ENCODE results near the gene P2RY8. TPM values are rescaled to one million over a fixed set of nuclear protein-coding genes. Genes with fewer than 3 reads are reported as not detected.

The P2RY8 gene
- total and polyA plus RNA-seq, 4 donors = 0.51 to 8.3 (median 4.4) TPM

DNA sequence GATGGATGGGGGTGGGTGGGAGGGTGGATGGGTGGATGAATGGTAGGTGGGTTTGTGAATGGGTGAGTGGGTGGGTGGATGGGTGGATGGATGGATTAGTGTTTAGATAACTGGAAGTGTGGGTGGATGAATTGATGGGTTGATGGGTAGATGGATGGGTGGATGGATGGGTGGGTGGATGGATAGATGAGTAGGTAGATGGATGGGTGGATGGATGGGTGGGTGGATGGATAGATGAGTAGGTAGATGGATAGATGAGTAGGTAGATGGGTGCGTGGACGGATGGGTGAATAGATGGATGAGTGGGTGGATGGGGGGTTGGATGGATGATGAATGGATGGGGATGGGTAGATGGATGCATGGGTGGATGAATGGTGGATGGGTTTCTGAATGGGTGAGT, 64.0 kb downstream of the P2RY8 start:
- ATAC-seq (ENCODE audit: insufficient read depth, low FRiP score) (no peak), DNase-seq (no peak)
- Histone ChIP-seq H3K27ac (ENCODE audit: low read depth in 1 of 2, low read length in 1 of 2) (no peak overlapping the region), H3K4me1 (ENCODE audit: control insufficient read depth in 5 of 5, insufficient read depth in 5 of 5, low read length in 5 of 5) (peaks cover 0 to 2% (median 0%) of the 10 kb centered on the region in 5 donors), H3K9ac (ENCODE audit: insufficient read depth in 1 of 2, low read length in 2 of 2) (no peak overlapping the region), H3K9me3 (ENCODE audit: control insufficient read depth in 4 of 4, insufficient read depth in 3 of 4, low read length in 3 of 4) (peaks cover 0 to 4% (median 0%) of the 10 kb centered on the region in 4 donors), H3K4me3 (no peak overlapping the region), H3K27me3 (ENCODE audit: control insufficient read depth in 3 of 3, insufficient read depth in 3 of 3, low read length in 2 of 3) (peaks cover 0 to 5% (median 3%) of the 10 kb centered on the region in 3 donors), H3K36me3 (ENCODE audit: control insufficient read depth in 4 of 4, insufficient read depth in 4 of 4, low read length in 4 of 4) (no peaks in the 10 kb centered on the region)
- TF ChIP-seq, protein P1, sequence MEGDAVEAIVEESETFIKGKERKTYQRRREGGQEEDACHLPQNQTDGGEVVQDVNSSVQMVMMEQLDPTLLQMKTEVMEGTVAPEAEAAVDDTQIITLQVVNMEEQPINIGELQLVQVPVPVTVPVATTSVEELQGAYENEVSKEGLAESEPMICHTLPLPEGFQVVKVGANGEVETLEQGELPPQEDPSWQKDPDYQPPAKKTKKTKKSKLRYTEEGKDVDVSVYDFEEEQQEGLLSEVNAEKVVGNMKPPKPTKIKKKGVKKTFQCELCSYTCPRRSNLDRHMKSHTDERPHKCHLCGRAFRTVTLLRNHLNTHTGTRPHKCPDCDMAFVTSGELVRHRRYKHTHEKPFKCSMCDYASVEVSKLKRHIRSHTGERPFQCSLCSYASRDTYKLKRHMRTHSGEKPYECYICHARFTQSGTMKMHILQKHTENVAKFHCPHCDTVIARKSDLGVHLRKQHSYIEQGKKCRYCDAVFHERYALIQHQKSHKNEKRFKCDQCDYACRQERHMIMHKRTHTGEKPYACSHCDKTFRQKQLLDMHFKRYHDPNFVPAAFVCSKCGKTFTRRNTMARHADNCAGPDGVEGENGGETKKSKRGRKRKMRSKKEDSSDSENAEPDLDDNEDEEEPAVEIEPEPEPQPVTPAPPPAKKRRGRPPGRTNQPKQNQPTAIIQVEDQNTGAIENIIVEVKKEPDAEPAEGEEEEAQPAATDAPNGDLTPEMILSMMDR (IDR thresholded peaks at IDR 0.05; ENCODE audit: control extremely low read depth, extremely low read depth) = no peak
- 86 to 93% methylated on average over 2 of the region's 2 CpGs for WGBS, 2 donors

DNA sequence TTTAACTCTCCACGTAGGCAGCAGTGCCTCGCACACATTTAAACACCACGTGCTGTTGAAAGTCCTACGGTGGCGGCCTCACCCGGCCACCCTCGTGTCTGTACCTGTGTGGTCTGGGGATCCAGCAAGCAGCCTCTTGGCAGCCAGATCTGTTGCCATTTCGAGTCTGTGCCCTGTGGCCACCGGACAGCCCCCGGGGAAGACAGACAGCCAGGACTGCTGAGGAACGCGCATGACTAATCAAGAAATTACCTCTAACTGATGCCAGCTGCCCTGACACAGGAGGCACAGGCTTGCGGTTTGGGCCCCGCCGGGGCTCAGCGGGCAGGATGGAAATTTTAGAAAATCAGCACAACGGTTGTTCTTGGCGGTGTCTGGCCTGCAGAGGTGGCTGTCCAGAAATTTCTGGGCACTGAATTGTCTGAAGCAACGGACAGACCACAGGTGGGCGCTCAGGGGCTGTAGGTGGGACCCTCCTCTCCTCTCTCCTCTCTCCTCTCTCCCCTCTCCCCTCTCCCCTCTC, 68.7 kb downstream of the P2RY8 start:
- Histone ChIP-seq H3K4me1 (ENCODE audit: control insufficient read depth in 5 of 5, insufficient read depth in 5 of 5, low read length in 5 of 5) (peaks cover 0 to 2% (median 0%) of the 10 kb centered on the region in 5 donors), H3K27ac (ENCODE audit: low read depth in 1 of 2, low read length in 1 of 2) (no peak overlapping the region), H3K9me3 (ENCODE audit: control insufficient read depth in 4 of 4, insufficient read depth in 3 of 4, low read length in 3 of 4) (no peaks in the 10 kb centered on the region), H3K27me3 (ENCODE audit: control insufficient read depth in 3 of 3, insufficient read depth in 3 of 3, low read length in 2 of 3) (peaks cover 0 to 32% (median 9%) of the 10 kb centered on the region in 3 donors), H3K36me3 (ENCODE audit: control insufficient read depth in 4 of 4, insufficient read depth in 4 of 4, low read length in 4 of 4) (no peaks in the 10 kb centered on the region), H3K4me3 (no peak overlapping the region), H3K9ac (ENCODE audit: insufficient read depth in 1 of 2, low read length in 2 of 2) (no peak overlapping the region)
- DNase-seq = no peak
- 29 to 53% methylated on average over 20 of the region's 20 CpGs for WGBS, 2 donors
- TF ChIP-seq, protein P1 (IDR thresholded peaks at IDR 0.05; ENCODE audit: control extremely low read depth, extremely low read depth) = no peak
- no peak for ATAC-seq (ENCODE audit: insufficient read depth, low FRiP score)

DNA sequence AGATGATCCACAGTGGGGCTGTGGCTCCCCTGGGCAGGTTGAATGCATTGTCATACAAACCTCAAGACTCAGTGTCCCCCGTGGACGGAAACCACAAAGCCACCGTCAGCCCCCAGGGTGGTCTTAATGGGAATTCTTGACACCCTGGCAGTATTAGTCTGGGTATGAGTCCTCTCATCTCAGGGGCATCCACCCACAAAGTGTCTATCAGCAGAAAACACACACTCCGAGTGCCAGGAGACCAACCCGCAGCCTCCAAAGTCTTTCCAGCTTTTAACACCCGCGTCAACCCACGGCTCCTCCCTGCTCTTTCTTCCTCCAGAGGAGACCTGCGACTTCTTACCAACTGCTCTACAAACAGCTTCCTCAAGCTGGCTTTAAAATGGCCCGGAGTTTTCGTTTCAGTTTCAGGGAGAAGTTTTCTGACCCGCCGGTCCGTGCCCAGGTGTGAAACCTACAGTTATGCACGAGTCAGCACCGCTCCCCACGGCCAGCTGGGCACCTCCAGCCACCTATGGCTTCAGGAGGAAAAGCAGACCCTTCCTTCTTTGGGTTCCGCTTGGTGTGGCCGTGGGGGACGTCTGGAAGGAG, 69.9 kb downstream of the P2RY8 start:
- TF ChIP-seq, protein P1 (IDR thresholded peaks at IDR 0.05; ENCODE audit: control extremely low read depth, extremely low read depth) = no peak
- no peak for DNase-seq
- Histone ChIP-seq H3K27ac (ENCODE audit: low read depth in 1 of 2, low read length in 1 of 2) (no peak overlapping the region), H3K27me3 (ENCODE audit: control insufficient read depth in 3 of 3, insufficient read depth in 3 of 3, low read length in 2 of 3) (peaks cover 0 to 34% (median 9%) of the 10 kb centered on the region in 3 donors), H3K36me3 (ENCODE audit: control insufficient read depth in 4 of 4, insufficient read depth in 4 of 4, low read length in 4 of 4) (no peaks in the 10 kb centered on the region), H3K9me3 (ENCODE audit: control insufficient read depth in 4 of 4, insufficient read depth in 3 of 4, low read length in 3 of 4) (no peaks in the 10 kb centered on the region), H3K4me1 (ENCODE audit: control insufficient read depth in 5 of 5, insufficient read depth in 5 of 5, low read length in 5 of 5) (peaks cover 0 to 2% (median 0%) of the 10 kb centered on the region in 5 donors), H3K4me3 (no peak overlapping the region), H3K9ac (ENCODE audit: insufficient read depth in 1 of 2, low read length in 2 of 2) (no peak overlapping the region)
- 18 to 32% methylated on average over 20 of the region's 20 CpGs for WGBS, 2 donors
- ATAC-seq (ENCODE audit: insufficient read depth, low FRiP score) = no peak
